ENCODE data around the gene TFF2.

The TFF2 gene

GRCh38 chr21:42311816-42312625, 38.8 kb downstream of the TFF2 start:
- TF ChIP-seq ZNF600 (tag by site-specific recombination; IDR thresholded peaks at IDR 0.05) (no peak), PRDM1 (tag by site-specific recombination; IDR thresholded peaks at IDR 0.05) (no peak), ZNF747 (tag by site-specific recombination; IDR thresholded peaks at IDR 0.05) (no peak), ZNF677 (tag by site-specific recombination; IDR thresholded peaks at IDR 0.05) (no peak), ZEB2 (tag by site-specific recombination; IDR thresholded peaks at IDR 0.05) (no peak), ZNF202 (tag by site-specific recombination; IDR thresholded peaks at IDR 0.05; ENCODE audit: borderline replicate concordance) (no peak), ZIC2 (tag by site-specific recombination; IDR thresholded peaks at IDR 0.05) (no peak), ZBTB49 (tag by site-specific recombination; IDR thresholded peaks at IDR 0.05; ENCODE audit: low read depth) (no peak), ZNF426 (tag by site-specific recombination; IDR thresholded peaks at IDR 0.05) (no peak), ZNF214 (tag by site-specific recombination; IDR thresholded peaks at IDR 0.05; ENCODE audit: borderline replicate concordance) (no peak), ZNF148 (tag by site-specific recombination; IDR thresholded peaks at IDR 0.05; ENCODE audit: borderline replicate concordance) (no peak), ZNF266 (tag by site-specific recombination; IDR thresholded peaks at IDR 0.05; ENCODE audit: low read depth) (no peak), ZNF549 (tag by site-specific recombination; IDR thresholded peaks at IDR 0.05) (no peak), ZNF423 (tag by site-specific recombination; IDR thresholded peaks at IDR 0.05) (no peak), MZF1 (tag by site-specific recombination; IDR thresholded peaks at IDR 0.05; ENCODE audit: borderline replicate concordance) (no peak), HOXD13 (CRISPR knock-in tag; IDR thresholded peaks at IDR 0.05; ENCODE audit: borderline replicate concordance) (no peak), ZNF792 (tag by site-specific recombination; IDR thresholded peaks at IDR 0.05) (no peak), ZNF391 (tag by site-specific recombination; IDR thresholded peaks at IDR 0.05; ENCODE audit: borderline replicate concordance, low read depth) (no peak)
- ChIA-PET POLR2A (no interaction called here), CTCF (interaction anchor here (1.0 to 4.8 kb wide), 6 partner anchors 10 to 167 kb away, joined by 3 to 35 read pairs (median 14); no protein-coding TSS in a partner anchor)
- Histone ChIP-seq H3K4me3 (ENCODE audit: low read depth, low read length) (no peak overlapping the region), H3K36me3 (ENCODE audit: control insufficient read depth in 2 of 2, insufficient read depth in 1 of 2, low read length in 2 of 2) (no peaks in the 10 kb centered on the region), H3K27ac (ENCODE audit: extremely low read depth, low read depth, low read length) (no peak overlapping the region), H3K4me1 (ENCODE audit: control insufficient read depth, insufficient read depth, low read length) (no peaks in the 10 kb centered on the region), H3K9me3 (ENCODE audit: control insufficient read depth, insufficient read depth, low read depth, low read length) (no peaks in the 10 kb centered on the region)

GRCh38 chr21:42311160-42311559, 39.6 kb downstream of the TFF2 start:
- no peaks in the 10 kb centered on the region for H3K36me3 ChIP-seq (ENCODE audit: control insufficient read depth in 2 of 2, insufficient read depth in 1 of 2, low read length in 2 of 2)
- no peaks in the 10 kb centered on the region for H3K9me3 ChIP-seq (ENCODE audit: control insufficient read depth, insufficient read depth, low read depth, low read length)
- H3K27ac ChIP-seq (ENCODE audit: extremely low read depth, low read depth, low read length), result no peak overlapping the region
- no peaks in the 10 kb centered on the region for H3K4me1 ChIP-seq (ENCODE audit: control insufficient read depth, insufficient read depth, low read length)
- POLR2A ChIA-PET, result no interaction called here
- CTCF ChIA-PET, result interaction anchor here (0.6 to 4.8 kb wide), 18 partner anchors 8 to 1025 kb away, joined by 3 to 35 read pairs (median 6); no protein-coding TSS in a partner anchor
- TF ChIP-seq HOXC10 (CRISPR knock-in tag; IDR thresholded peaks at IDR 0.05) (no peak), ZNF529 (tag by site-specific recombination; IDR thresholded peaks at IDR 0.05; ENCODE audit: insufficient replicate concordance) (no peak), GLIS1 (tag by site-specific recombination; IDR thresholded peaks at IDR 0.05) (peak; percentile 22; the same call in 1 of the 2 replicates)
- no peak overlapping the region for H3K4me3 ChIP-seq (ENCODE audit: low read depth, low read length)

All from HEK293 (cell line).